HuH-7.5 (cell line): ENCODE measurements around the gene CLDN14.

Experiments used
- DNase-seq: peaks from one replicate; pipeline ENCODE4 v3.0.0; 2011; ENCODE audit warnings: low spot score

The CLDN14 gene

GRCh38 chr21:36479415-36480402 lies at the start of gene CLDN14:
Gene CLDN14, minus strand, starts transcription at chr21:36480122. Its CDS starts 18,427 bp downstream, at chr21:36461695.
- DNase-seq: peak; percentile 63

- DNase-seq: no peak
Observed at GRCh38 chr21:36528716-36529115, 48.8 kb upstream of the CLDN14 start.

GRCh38 chr21:36527317-36527716 lies 47.4 kb upstream of the CLDN14 start:
- no peak for DNase-seq

- DNase-seq: no peak
Observed at GRCh38 chr21:36526104-36526503, 46.2 kb upstream of the CLDN14 start.

DNA sequence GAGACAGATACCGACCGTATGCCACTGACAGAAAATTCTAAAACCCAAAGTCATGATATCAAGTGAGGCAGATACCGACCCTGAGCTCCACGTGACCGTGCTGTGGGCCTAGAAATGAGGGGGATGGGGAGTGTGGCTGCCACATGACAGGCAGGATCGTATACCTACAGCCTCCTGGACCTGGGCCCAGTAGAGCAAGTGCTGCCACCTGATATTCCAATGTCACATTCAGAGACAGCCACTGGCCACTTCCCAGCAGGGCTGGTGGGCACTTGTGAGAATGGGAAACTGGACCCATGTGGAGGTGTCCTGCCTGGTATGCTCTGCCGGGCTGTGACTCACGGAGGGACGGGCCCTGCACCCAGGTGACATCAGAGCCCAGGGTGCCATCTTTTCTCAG lies 44.6 kb upstream of the CLDN14 start:
- no peak for DNase-seq

GRCh38 chr21:36522219-36522808 lies 42.4 kb upstream of the CLDN14 start:
- no peak for DNase-seq

DNA sequence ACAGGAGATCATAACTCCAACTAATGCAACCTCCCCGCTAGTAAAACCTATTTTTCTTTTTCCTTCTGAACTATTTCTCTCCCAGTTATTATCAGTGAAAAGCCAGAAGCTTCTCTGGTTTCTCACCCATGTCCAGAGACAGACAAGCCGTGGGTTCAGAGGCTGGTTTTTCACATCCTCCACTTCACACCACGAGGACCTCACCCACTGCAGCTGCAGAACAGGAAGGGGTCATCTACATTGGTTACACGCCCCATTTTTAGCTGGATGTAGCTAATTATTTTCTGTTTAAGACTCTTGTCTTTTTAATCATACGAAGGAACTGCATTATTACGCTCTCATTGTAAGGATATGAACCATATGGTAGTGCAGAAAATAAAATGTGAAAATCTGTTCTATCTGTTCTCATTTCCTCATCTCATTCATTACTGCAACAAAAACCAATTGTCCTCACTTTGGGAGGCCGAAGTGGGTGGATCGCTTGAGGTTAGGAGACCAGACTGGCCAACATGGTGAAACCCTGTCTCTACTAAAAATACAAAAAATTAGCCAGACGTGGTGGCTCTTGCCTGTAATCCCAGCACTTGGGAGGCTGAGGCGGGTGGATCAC lies 39.1 kb upstream of the CLDN14 start:
- no peak for DNase-seq

DNA sequence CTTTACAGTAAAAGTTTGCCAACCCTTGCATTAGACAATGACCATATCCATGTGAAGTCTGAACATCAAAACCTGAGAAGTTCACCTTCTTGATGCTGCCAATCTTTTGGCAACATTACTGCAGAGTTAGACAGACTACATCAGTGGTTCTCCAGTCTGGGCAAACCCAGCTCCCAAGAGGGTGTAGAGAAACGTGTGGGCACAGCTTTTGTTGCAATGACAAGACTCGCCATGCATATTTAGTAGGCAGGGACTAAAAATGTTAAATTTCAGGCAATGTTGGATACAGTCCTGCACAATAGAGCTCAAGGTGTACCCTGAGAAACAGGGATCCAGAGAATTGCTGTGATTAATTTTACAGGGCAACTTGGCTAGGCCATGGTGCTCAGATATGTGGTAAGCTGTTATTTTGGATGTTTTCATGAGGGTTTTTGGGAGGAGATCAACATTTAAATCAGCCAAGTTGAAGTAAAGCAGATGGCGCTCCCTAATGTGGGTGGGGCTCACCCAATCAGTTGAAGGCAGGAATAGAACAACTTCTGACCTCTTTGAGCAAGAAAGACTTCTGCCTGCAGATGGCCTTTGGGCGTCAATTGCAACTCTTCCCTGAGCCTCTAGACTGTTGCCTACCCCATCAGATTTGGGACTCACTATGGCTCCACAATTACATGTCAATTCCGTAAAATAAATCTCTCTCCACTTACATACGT lies 37.6 kb upstream of the CLDN14 start:
- DNase-seq: no peak

DNA sequence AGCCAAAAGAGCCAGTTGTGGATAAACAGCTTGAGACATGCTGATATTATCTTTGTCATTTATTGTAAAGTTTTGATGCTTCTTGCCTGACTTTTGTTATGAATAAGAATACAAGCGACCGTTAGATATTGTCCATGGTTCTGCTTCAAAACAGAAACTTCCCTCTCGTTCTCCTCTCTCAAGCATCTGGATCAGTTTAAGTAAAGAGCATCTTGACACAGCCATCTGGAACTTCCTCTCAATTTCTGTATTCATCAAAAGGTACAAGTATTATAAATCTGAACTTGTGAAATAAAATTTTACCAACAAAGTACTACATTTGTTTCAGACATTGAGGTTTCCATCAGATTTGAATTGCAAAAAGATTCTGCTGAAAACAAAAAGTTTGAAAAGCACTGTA lies 36.4 kb upstream of the CLDN14 start:
- no peak for DNase-seq

GRCh38 chr21:36513430-36513829 lies 33.5 kb upstream of the CLDN14 start:
- no peak for DNase-seq

GRCh38 chr21:36512971-36513370 lies 33.0 kb upstream of the CLDN14 start:
- no peak for DNase-seq

DNA sequence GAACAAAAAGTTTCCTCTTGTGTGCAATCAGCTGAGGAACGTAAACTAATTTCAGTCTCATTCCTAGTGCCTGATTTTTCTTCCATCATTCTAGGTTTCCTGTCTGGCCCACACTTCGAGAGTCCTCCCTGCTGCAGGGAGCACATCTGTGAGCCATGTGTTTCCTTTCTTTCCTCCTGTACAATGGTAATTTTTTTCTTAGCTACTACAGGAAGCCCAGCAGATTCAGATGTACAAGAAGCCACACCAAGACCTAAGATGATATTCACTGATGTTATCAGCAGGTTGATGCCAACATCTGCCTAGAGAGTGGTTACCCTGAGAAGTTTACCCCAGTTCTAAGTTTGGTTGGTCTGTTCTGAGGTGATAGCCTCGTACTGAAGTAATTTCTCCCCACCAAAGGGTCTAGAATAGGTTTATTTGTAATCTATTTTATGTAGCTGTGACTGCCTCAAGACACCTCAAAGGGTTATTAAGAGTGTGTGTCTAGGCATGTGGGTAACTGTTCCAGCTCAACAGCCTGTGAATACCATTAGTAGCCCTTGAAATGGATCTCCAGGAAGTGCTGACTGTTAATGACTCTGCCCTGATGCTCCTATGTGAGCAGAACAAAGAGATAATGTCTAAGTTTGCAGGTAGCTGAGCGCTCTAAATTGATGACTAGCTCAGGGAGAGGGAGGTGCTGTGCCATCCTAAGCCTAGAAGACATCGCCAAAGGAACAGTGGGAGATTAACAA lies 31.7 kb upstream of the CLDN14 start:
- DNase-seq: no peak

DNA sequence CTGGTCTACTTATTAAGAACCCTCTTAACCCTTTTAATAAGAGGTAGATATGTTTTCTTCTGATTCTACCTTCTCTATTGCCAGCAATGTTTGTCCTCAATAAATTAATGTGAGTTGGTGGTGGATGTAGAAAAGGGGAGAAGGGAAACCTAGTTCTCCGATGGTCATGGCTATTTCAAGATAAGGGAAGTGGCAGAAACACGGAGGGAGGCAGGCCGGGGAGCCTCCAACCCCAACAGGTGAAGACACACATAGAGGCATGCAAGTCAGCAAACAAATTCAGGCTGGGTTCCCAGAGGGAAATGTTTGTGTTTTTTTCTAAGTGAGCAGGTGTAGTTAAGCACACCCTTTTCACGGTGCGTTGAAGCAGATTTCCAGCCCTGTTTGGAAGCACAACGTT lies 31.0 kb upstream of the CLDN14 start:
- no peak for DNase-seq

DNA sequence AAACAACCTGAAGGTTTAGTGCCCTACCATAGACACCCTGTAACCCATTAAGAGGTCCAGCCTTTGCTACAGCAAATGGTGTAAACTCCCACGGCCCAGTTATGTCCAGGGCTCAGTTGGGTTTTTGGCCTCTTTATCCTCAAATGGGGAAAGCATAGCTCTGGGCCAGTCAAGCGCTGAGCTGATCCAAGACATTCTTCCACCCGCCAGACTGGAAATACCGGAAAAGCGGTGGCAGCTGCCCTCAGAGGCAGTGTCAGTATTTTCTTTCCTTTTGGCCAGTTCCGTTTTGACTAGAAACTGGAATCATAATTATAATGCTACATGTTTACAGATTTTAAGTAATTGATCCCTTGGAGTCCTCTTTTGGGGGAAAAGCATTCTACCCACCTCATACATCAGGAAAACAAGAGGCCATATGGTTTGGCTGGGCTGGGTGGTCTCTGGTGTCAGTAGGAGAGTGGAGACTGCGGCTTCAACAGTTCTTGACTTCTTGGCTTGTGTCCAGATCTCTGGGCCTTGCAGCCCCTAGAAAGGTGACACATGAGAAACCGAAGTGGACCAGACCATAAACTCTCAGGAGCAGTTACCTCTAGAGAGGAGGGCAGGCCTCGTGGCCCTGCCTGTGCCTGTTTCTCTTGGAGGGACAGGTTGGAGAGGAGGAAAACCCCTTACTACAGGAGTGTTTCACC lies 30.2 kb upstream of the CLDN14 start:
- no peak for DNase-seq

GRCh38 chr21:36508948-36509347 lies 29.0 kb upstream of the CLDN14 start:
- DNase-seq: no peak

- no peak for DNase-seq
Observed at GRCh38 chr21:36507397-36508018, 27.6 kb upstream of the CLDN14 start.

DNA sequence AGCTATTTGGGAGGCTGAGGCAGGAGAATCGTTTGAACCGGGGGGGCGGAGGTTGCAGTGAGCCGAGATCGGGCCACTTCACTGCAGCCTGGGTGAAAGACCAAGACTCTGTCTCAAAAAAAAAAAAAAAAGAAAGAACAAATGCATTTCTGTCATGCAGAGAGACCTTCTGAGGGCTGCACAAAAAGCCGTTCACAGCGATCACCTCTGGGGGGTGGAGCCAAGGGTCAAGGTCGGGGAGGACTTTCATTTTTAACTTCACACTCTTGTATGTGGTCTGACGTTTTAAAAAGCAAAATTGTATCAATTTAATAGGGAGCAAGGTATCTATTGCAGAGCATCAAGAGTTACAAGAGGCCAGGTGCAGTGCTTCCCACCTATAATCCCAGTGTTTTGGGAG lies 26.6 kb upstream of the CLDN14 start:
- no peak for DNase-seq

GRCh38 chr21:36504067-36505058 lies 24.4 kb upstream of the CLDN14 start:
- DNase-seq: no peak

GRCh38 chr21:36502365-36502764 lies 22.4 kb upstream of the CLDN14 start:
- no peak for DNase-seq

DNA sequence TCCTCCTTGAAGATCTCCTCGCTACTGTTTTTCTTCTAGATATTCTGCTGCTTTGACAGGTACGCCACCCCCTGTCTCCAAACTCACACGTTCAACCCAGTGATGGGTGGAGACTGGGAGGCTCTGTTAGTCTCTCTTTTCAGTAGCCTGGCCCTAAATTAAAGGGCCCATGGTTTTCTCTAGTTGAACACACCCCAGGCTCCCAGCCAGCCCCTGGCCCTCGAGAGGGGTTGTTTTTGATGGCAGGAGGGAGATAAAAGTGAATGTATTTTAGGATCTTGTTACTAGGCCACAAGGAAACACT lies 21.6 kb upstream of the CLDN14 start:
- no peak for DNase-seq
